WTC11 (cell line): ENCODE data around the gene TJP3. TPM values are rescaled to one million over a fixed set of nuclear protein-coding genes. Genes with fewer than 3 reads are reported as not detected.

Experiments used
- ATAC-seq: fragments of 200-7000 bp; cut with Tn5 transposase; 2 replicates; pipeline ENCODE4 v1.10.0; 2021; ENCODE audit warnings: mild to moderate bottlenecking, moderate library complexity
- CTCF ChIA-PET: fragments of 300-600 bp; sonication (Branson Sonifier 250); formaldehyde crosslinking; loops from one replicate; lab custom pipeline; 2021; ENCODE audit warnings: antibody characterized with exemption; lab: Charles Lee
- POLR2A ChIA-PET: fragments of 350-600 bp; sonication (Branson Sonifier 250); formaldehyde crosslinking; loops from one replicate; lab custom pipeline; 2021; ENCODE audit warnings: antibody characterized with exemption; lab: Charles Lee
- DNase-seq: peaks from one replicate; pipeline ENCODE4 v3.0.0; 2021; ENCODE audit warnings: low spot score
- H3K27ac Mint-ChIP-seq: 2 replicates; pipeline ENCODE4 v1.8.0; 2021; ENCODE audit warnings: mixed read lengths
- H3K27me3 Mint-ChIP-seq: 2 replicates; pipeline ENCODE4 v1.8.0; 2021; ENCODE audit warnings: low read depth, mild to moderate bottlenecking, moderate library complexity, mixed read lengths
- H3K36me3 Mint-ChIP-seq: 2 replicates; pipeline ENCODE4 v1.8.0; 2021; ENCODE audit warnings: mixed read lengths
- H3K4me1 Mint-ChIP-seq: 2 replicates; pipeline ENCODE4 v1.8.0; 2022; ENCODE audit warnings: mixed read lengths
- H3K4me3 Mint-ChIP-seq: 2 replicates; pipeline ENCODE4 v1.8.0; 2021; ENCODE audit warnings: mild to moderate bottlenecking, moderate library complexity, mixed read lengths
- H3K9me3 Mint-ChIP-seq: 2 replicates; pipeline ENCODE4 v1.8.0; 2021; ENCODE audit warnings: mixed read lengths
- EMX1 ChIP-seq: fragments of 250-450 bp; sonication (Bioruptor Pico); IDR thresholded peaks from 2 replicates; pipeline ENCODE4 v1.8.0; 2021; ENCODE audit warnings: mild to moderate bottlenecking
- ESRRA ChIP-seq: sonication (generic); formaldehyde crosslinking; IDR thresholded peaks from 2 replicates; pipeline ENCODE4 v1.8.1; 2022; ENCODE audit warnings: mild to moderate bottlenecking, missing genetic modification reagents, borderline replicate concordance
- ETV6 ChIP-seq: sonication (generic); formaldehyde crosslinking; IDR thresholded peaks from 2 replicates; pipeline ENCODE4 v1.8.1; 2022; ENCODE audit warnings: mild to moderate bottlenecking, missing genetic modification reagents
- GRHL2 ChIP-seq: fragments of 250-450 bp; sonication (Bioruptor Pico); IDR thresholded peaks from 2 replicates; pipeline ENCODE4 v1.8.0; 2022; ENCODE audit warnings: mild to moderate bottlenecking, moderate library complexity; ENCODE audit not compliant: insufficient replicate concordance, severe bottlenecking
- GTF2I ChIP-seq: fragments of 250-450 bp; sonication (Bioruptor Pico); conservative IDR thresholded peaks from 2 replicates; pipeline ENCODE4 v1.4.0; 2021; ENCODE audit warnings: mild to moderate bottlenecking
- HMGA2 ChIP-seq: fragments of 250-450 bp; sonication (Bioruptor Pico); IDR thresholded peaks from 2 replicates; pipeline ENCODE4 v1.4.0; 2021; ENCODE audit warnings: mild to moderate bottlenecking, moderate library complexity
- IRF2 ChIP-seq: sonication (generic); formaldehyde crosslinking; IDR thresholded peaks from 2 replicates; pipeline ENCODE4 v1.8.0; 2022; ENCODE audit warnings: low read depth, missing genetic modification reagents, borderline replicate concordance
- PREB ChIP-seq: sonication (generic); formaldehyde crosslinking; IDR thresholded peaks from 2 replicates; pipeline ENCODE4 v1.8.1; 2022; ENCODE audit warnings: mild to moderate bottlenecking, missing genetic modification reagents, moderate library complexity, borderline replicate concordance
- USF1 ChIP-seq: sonication (generic); formaldehyde crosslinking; IDR thresholded peaks from 2 replicates; pipeline ENCODE4 v1.8.0; 2022; ENCODE audit warnings: mild to moderate bottlenecking, missing genetic modification reagents
- ZNF263 ChIP-seq: sonication (generic); formaldehyde crosslinking; IDR thresholded peaks from 2 replicates; pipeline ENCODE4 v1.8.1; 2022; ENCODE audit warnings: low read depth, mild to moderate bottlenecking, moderate library complexity, missing genetic modification reagents
- total RNA-seq: library from RNA; stranded (reverse); gene quantifications from 3 replicates; pipeline ENCODE4 v1.2.3, GENCODE V29; 2021
- TF ChIP-seq, protein P1 (sequence below): fragments of 250-450 bp; sonication (Bioruptor Pico); IDR thresholded peaks from 2 replicates; pipeline ENCODE4 v2.1.2; 2022; ENCODE audit warnings: mild to moderate bottlenecking, moderate library complexity

Gene TJP3
- total RNA-seq, 1 experiment from 2014 or later: 36.2 TPM

DNA sequence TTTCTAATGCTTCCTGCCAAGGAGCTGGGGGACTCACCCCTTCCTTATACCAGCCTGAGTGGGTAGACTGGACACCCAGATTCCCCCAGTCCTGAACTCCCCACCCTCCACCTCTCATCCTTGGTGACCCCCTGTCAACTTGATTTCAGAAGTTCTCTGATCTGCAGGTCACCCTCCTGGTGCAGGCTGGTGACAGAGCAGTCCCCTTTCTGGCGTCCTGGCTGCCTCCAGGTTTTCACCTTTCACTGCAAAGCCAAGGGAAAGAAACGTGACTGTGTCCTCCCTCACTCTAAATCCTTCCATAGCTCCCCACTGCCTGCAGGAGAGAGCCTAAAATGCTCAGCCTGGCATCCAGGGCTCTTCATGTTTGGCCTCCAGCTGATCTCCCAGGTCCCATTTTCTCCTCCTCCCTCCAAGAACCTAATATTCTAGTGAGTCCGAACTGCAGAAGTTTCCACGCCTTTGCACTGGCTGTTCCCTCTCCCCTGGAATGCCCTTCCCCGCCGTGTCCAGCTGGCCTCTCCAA, 82.1 kb downstream of the TJP3 start:
- H3K4me1 Mint-ChIP-seq: no peaks in the 10 kb centered on the region
- no peaks in the 10 kb centered on the region for H3K36me3 Mint-ChIP-seq
- peaks cover 24% of the 10 kb centered on the region for H3K27me3 Mint-ChIP-seq
- DNase-seq: no peak
- H3K4me3 Mint-ChIP-seq: no peak overlapping the region
- peaks cover 3% of the 10 kb centered on the region; the same call in 1 of the 2 replicates for H3K9me3 Mint-ChIP-seq
- POLR2A ChIA-PET: no interaction called here
- no peak overlapping the region for H3K27ac Mint-ChIP-seq
- TF ChIP-seq, protein P1, sequence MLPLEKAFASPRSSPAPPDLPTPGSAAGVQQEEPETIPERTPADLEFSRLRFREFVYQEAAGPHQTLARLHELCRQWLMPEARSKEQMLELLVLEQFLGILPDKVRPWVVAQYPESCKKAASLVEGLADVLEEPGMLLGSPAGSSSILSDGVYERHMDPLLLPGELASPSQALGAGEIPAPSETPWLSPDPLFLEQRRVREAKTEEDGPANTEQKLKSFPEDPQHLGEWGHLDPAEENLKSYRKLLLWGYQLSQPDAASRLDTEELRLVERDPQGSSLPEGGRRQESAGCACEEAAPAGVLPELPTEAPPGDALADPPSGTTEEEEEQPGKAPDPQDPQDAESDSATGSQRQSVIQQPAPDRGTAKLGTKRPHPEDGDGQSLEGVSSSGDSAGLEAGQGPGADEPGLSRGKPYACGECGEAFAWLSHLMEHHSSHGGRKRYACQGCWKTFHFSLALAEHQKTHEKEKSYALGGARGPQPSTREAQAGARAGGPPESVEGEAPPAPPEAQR (CRISPR knock-in tag): no peak
- TF ChIP-seq GTF2I: peak; percentile 66; the same call in 1 of the 2 replicates
- TF ChIP-seq, all 79 proteins: peak for 1
- ATAC-seq: no peak
- CTCF ChIA-PET: interaction anchor here (0.7 to 2.5 kb wide), 3 partner anchors 17 to 32 kb away, joined by 3 to 16 read pairs (median 3); no protein-coding TSS in a partner anchor

GRCh38 chr19:3790941-3791340, 82.8 kb downstream of the TJP3 start:
- Mint-ChIP-seq H3K4me1 (no peaks in the 10 kb centered on the region), H3K9me3 (peaks cover 3% of the 10 kb centered on the region; the same call in 1 of the 2 replicates), H3K4me3 (no peak overlapping the region), H3K27me3 (peaks cover 20% of the 10 kb centered on the region), H3K36me3 (no peaks in the 10 kb centered on the region), H3K27ac (no peak overlapping the region)
- ChIA-PET POLR2A (no interaction called here), CTCF (no interaction called here)
- DNase-seq: no peak
- ATAC-seq: no peak
- no peak for TF ChIP-seq PREB

DNA sequence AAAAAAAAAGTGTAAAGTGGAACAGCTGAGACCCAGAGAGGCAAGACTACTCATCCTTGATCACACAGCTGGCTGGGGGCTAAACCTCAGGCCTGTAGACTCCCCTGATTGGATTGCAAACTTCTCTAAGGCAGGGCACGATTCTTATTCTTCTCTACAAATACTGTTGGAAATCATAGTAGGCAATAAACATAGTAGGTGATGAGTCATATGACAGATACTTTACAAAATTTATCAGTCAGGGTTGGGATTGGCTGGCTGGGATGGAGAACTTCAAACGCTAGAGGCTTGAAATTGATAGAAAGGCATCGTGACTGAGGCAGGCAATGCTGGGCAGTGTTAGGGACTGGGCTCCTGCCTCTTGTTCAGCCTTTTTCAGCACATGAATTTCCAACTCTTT, 83.9 kb downstream of the TJP3 start:
- Mint-ChIP-seq H3K4me3 (no peak overlapping the region), H3K27me3 (peaks cover 14% of the 10 kb centered on the region), H3K4me1 (no peaks in the 10 kb centered on the region), H3K9me3 (peaks cover 10% of the 10 kb centered on the region), H3K27ac (no peak overlapping the region), H3K36me3 (peaks cover 4% of the 10 kb centered on the region)
- POLR2A ChIA-PET: no interaction called here
- ATAC-seq (no peak), DNase-seq (no peak)
- CTCF ChIA-PET: interaction anchor here (1.9 kb wide), 1 partner anchor 9 kb away, joined by 6 read pairs; no protein-coding TSS in a partner anchor
- TF ChIP-seq GRHL2 (CRISPR knock-in tag) (no peak), IRF2 (no peak), ESRRA (CRISPR knock-in tag) (no peak)
- TF ChIP-seq, all 79 proteins: peak for 0

DNA sequence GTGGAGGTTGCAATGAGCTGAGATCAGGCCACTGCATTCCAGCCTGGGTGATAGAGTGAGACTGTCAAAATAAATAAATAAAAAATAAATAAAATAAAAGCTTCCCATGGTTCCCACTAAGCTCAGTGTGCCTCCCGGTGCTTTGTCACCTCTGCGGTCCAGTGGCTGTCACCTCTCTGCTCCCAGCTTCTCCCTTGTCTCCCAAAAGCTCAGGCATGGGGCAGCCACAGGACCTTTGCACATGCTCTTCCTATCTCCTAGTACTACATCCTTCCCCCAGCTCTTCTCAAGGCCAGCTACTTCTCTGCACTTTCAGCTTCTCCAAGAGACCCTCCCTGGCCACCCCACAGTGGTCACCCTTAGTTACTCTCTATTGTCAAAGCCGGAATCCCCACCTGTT, 85.6 kb downstream of the TJP3 start:
- Mint-ChIP-seq H3K27me3 (peaks cover 14% of the 10 kb centered on the region), H3K4me1 (no peaks in the 10 kb centered on the region), H3K36me3 (peaks cover 4% of the 10 kb centered on the region), H3K27ac (no peak overlapping the region), H3K4me3 (no peak overlapping the region), H3K9me3 (peaks cover 10% of the 10 kb centered on the region)
- ChIA-PET CTCF (interaction anchor here (0.8 to 1.9 kb wide), 5 partner anchors 10 to 87 kb away, joined by 3 to 9 read pairs (median 3); partner anchors contain the start of gene ATCAY), POLR2A (no interaction called here)
- DNase-seq: no peak
- TF ChIP-seq EMX1: no peak
- no peak for ATAC-seq

DNA sequence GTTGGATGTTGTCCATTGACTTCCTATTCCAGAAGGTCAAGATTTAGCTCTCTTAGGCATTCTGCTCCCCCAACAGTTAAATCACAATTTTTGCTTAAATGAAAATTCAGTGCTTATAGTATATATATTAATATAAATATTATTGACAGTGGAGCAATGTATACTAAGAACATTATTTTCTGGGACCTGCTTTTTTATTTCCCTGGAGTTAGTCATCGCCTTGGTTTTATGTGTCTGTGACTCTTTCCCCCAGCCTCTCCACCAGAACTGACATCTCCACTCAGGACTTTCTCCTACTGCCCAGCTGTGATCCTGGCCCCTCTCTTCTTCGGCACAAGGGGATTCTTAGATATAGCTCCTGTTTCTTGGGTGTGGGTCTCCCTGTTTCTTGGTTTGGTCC, 88.2 kb downstream of the TJP3 start:
- Mint-ChIP-seq H3K9me3 (peaks cover 10% of the 10 kb centered on the region), H3K4me1 (0 out of 2 replicates have a peak, but pooled peaks cover 4% of the 10 kb centered on the region), H3K27me3 (peaks cover 21% of the 10 kb centered on the region), H3K27ac (no peak overlapping the region), H3K4me3 (no peak overlapping the region)
- POLR2A ChIA-PET: no interaction called here
- no peak for DNase-seq
- ATAC-seq: no peak
- TF ChIP-seq HMGA2 (no peak), USF1 (CRISPR knock-in tag) (no peak), ZNF263 (no peak), ETV6 (CRISPR knock-in tag) (no peak)
- TF ChIP-seq, all 79 proteins: peak for 0
- CTCF ChIA-PET: interaction anchor here (0.6 to 1.2 kb wide), 3 partner anchors 13 to 1478 kb away, joined by 3 to 7 read pairs (median 4); no protein-coding TSS in a partner anchor
- H3K36me3 Mint-ChIP-seq: peaks cover 4% of the 10 kb centered on the region
